Ishikawa (cell line): ENCODE measurements around the gene MMP26.

ENCODE experiments used
- EP300 ChIP-seq: IDR thresholded peaks from 2 replicates; pipeline ENCODE4 v1.6.1; 2012; ENCODE audit warnings: borderline replicate concordance
- YY1 ChIP-seq: IDR thresholded peaks from 2 replicates; pipeline ENCODE4 v1.6.1; 2012; ENCODE audit warnings: low read depth

DNA sequence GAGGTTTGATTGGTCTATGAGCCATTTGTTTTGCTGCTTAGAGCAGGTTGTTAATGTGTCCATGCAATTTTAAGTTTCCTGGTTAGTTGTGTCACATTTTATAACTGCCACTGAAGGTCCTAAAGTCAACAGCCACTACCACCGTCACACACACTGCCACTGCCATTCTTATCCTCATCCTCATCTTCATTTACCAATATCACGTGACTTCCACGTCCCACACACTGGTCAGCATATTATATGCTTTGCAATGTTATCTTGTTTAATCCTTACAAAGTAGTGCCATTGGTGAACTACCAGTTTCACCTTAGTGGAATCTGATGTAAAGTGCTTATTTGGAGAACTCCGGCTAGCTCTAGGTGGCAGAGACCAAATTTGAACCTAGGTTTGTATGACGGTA lies 9.7 kb downstream of the MMP26 start:
- TF ChIP-seq YY1 (no peak), EP300 (no peak)
